ENCODE data around the gene KIF3A. TPM values are rescaled to one million over a fixed set of nuclear protein-coding genes. Genes with fewer than 3 reads are reported as not detected.

KIF3A gene
- total RNA-seq, 1 experiment from 2014 or later, result 15.2 TPM

- Histone ChIP-seq H3K4me1 (replicated peaks; ENCODE audit: insufficient read depth) (no peaks in the 10 kb centered on the region), H3K4me3 (no peak overlapping the region), H3K27ac (no peak overlapping the region), H3K27me3 (ENCODE audit: insufficient read depth, low read depth) (no peaks in the 10 kb centered on the region), H3K9me2 (ENCODE audit: insufficient read depth) (no peaks in the 10 kb centered on the region), H2AFZ (no peak overlapping the region), H3K36me3 (ENCODE audit: low read depth) (no peaks in the 10 kb centered on the region), H3F3A (ENCODE audit: insufficient read depth, low read depth) (no peaks in the 10 kb centered on the region), H3K9me3 (ENCODE audit: insufficient read depth, low read depth) (no peaks in the 10 kb centered on the region), H3K4me2 (no peak overlapping the region), H3K79me2 (ENCODE audit: low read depth) (no peaks in the 10 kb centered on the region), H4K20me1 (ENCODE audit: insufficient read depth) (no peaks in the 10 kb centered on the region)
- TF ChIP-seq EZH2 (IDR thresholded peaks at IDR 0.05; ENCODE audit: low read depth) (no peak), CTCF (conservative IDR thresholded peaks at IDR 0.05) (no peak)
- intact Hi-C loops (cut with micrococcal nuclease; ENCODE audit: unreplicated experiment), result no loop called here
- POLR2A ChIA-PET (ENCODE audit: unreplicated experiment), result no interaction called here
- BruUV-seq (replicated peaks), result no TSS peak
- CTCF ChIA-PET, result interaction anchor here (0.6 kb wide), 1 partner anchor 166 kb away, joined by 3 read pairs; no protein-coding TSS in a partner anchor
- DNase-seq, result no peak
Measured at GRCh38 chr5:132718544-132719312, 18.6 kb downstream of the KIF3A start.

- peak; percentile 63 for TF ChIP-seq CTCF (conservative IDR thresholded peaks at IDR 0.05)
- TF ChIP-seq EZH2 (IDR thresholded peaks at IDR 0.05; ENCODE audit: low read depth), result no peak
- ChIA-PET CTCF (interaction anchor here (0.6 kb wide), 1 partner anchor 129 kb away, joined by 3 read pairs; no protein-coding TSS in a partner anchor), POLR2A (ENCODE audit: unreplicated experiment) (no interaction called here)
- no peaks in the 10 kb centered on the region for H3F3A ChIP-seq (ENCODE audit: insufficient read depth, low read depth)
- no peak overlapping the region for H3K4me2 ChIP-seq
- no peak for DNase-seq
- H3K4me1 ChIP-seq (replicated peaks; ENCODE audit: insufficient read depth), result no peaks in the 10 kb centered on the region
- no peaks in the 10 kb centered on the region for H3K9me2 ChIP-seq (ENCODE audit: insufficient read depth)
- intact Hi-C loops (cut with micrococcal nuclease; ENCODE audit: unreplicated experiment), result no loop called here
- no TSS peak for BruUV-seq (replicated peaks)
- no peak overlapping the region for H3K4me3 ChIP-seq
- H3K36me3 ChIP-seq (ENCODE audit: low read depth), result no peaks in the 10 kb centered on the region
- no peaks in the 10 kb centered on the region for H3K79me2 ChIP-seq (ENCODE audit: low read depth)
- no peaks in the 10 kb centered on the region for H3K27me3 ChIP-seq (ENCODE audit: insufficient read depth, low read depth)
- H4K20me1 ChIP-seq (ENCODE audit: insufficient read depth), result no peaks in the 10 kb centered on the region
- H3K9me3 ChIP-seq (ENCODE audit: insufficient read depth, low read depth), result no peaks in the 10 kb centered on the region
- no peak overlapping the region for H3K27ac ChIP-seq
- H2AFZ ChIP-seq, result no peak overlapping the region
Measured at GRCh38 chr5:132714456-132715307, 22.7 kb downstream of the KIF3A start.

GRCh38 chr5:132708645-132709044 is 28.7 kb downstream of the KIF3A start:
- H3K79me2 ChIP-seq (ENCODE audit: low read depth), result no peaks in the 10 kb centered on the region
- no peak overlapping the region for H3K4me2 ChIP-seq
- POLR2A ChIA-PET (ENCODE audit: unreplicated experiment), result no interaction called here
- H4K20me1 ChIP-seq (ENCODE audit: insufficient read depth), result no peaks in the 10 kb centered on the region; the same call in 1 of the 2 replicates
- no peaks in the 10 kb centered on the region for H3K9me3 ChIP-seq (ENCODE audit: insufficient read depth, low read depth)
- TF ChIP-seq EZH2 (IDR thresholded peaks at IDR 0.05; ENCODE audit: low read depth) (no peak), CTCF (conservative IDR thresholded peaks at IDR 0.05) (no peak)
- H3K4me1 ChIP-seq (replicated peaks; ENCODE audit: insufficient read depth), result no peaks in the 10 kb centered on the region
- no peak overlapping the region for H3K27ac ChIP-seq
- H3K36me3 ChIP-seq (ENCODE audit: low read depth), result peaks cover 5% of the 10 kb centered on the region; the same call in 1 of the 2 replicates
- BruUV-seq (replicated peaks), result no TSS peak
- no peaks in the 10 kb centered on the region for H3K9me2 ChIP-seq (ENCODE audit: insufficient read depth)
- intact Hi-C loops (cut with micrococcal nuclease; ENCODE audit: unreplicated experiment), result loop anchor here (10.0 kb wide), 2 partner anchors 84 to 184 kb away; no protein-coding TSS in a partner anchor
- peaks cover 4% of the 10 kb centered on the region; the same call in 1 of the 2 replicates for H3F3A ChIP-seq (ENCODE audit: insufficient read depth, low read depth)
- CTCF ChIA-PET, result interaction anchor here (0.6 kb wide), 2 partner anchors 11 to 113 kb away, joined by 3 to 18 read pairs; no protein-coding TSS in a partner anchor
- H2AFZ ChIP-seq, result no peak overlapping the region
- H3K27me3 ChIP-seq (ENCODE audit: insufficient read depth, low read depth), result no peaks in the 10 kb centered on the region
- no peak overlapping the region for H3K4me3 ChIP-seq
- DNase-seq, result no peak

All from PC-9 (cell line).